ENCODE data around the gene BORCS6.
A peak's percentile ranks its signal among the peaks of the same experiment; 100 is the strongest.
"Not testable (repeated sequence)": the region's sequence is repeated elsewhere in the genome, so short reads cannot be mapped to it uniquely, and the experiment has no call there.

BORCS6 gene

DNA sequence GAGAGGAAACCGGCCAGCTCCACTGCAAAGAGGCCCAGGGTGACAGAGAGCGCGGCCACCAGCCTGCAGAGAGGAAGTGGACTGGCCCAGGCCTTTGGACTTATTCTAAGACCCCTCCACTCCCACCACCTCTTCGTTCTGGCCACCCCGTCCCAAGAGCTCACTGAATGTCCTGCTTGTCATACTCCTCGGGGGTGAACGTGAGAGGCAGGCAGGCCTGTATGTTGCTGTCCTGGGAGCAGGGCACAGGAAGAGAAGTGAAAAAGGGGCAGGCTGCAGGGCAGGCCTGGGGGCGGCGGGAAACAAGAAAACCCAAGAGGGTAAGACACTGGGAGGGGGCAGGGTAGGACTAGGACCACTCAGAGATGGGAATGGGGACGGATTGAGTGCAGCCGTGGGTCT lies 14.2 kb downstream of the BORCS6 start:
- Mint-ChIP-seq H3K36me3 (ENCODE audit: low read depth) (no peaks in the 10 kb centered on the region), H3K9me3 (no peaks in the 10 kb centered on the region), H3K27ac (peak overlapping the region; percentile 89 to 97 (median 96)), H3K27me3 (ENCODE audit: low read depth) (no peaks in the 10 kb centered on the region), H3K4me3 (peak overlapping the region; percentile 86 to 95 (median 93)), H3K4me1 (peaks cover 38% of the 10 kb centered on the region)
- TF ChIP-seq, protein P1, sequence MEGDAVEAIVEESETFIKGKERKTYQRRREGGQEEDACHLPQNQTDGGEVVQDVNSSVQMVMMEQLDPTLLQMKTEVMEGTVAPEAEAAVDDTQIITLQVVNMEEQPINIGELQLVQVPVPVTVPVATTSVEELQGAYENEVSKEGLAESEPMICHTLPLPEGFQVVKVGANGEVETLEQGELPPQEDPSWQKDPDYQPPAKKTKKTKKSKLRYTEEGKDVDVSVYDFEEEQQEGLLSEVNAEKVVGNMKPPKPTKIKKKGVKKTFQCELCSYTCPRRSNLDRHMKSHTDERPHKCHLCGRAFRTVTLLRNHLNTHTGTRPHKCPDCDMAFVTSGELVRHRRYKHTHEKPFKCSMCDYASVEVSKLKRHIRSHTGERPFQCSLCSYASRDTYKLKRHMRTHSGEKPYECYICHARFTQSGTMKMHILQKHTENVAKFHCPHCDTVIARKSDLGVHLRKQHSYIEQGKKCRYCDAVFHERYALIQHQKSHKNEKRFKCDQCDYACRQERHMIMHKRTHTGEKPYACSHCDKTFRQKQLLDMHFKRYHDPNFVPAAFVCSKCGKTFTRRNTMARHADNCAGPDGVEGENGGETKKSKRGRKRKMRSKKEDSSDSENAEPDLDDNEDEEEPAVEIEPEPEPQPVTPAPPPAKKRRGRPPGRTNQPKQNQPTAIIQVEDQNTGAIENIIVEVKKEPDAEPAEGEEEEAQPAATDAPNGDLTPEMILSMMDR (IDR thresholded peaks at IDR 0.05; ENCODE audit: unreplicated experiment in 3 of 3): no peak

- Mint-ChIP-seq H3K9me3 (no peaks in the 10 kb centered on the region), H3K27ac (peak overlapping the region; percentile 100), H3K27me3 (ENCODE audit: low read depth) (no peaks in the 10 kb centered on the region), H3K4me1 (peaks cover 38% of the 10 kb centered on the region), H3K36me3 (ENCODE audit: low read depth) (no peaks in the 10 kb centered on the region), H3K4me3 (peak overlapping the region; percentile 85 to 86 (median 86))
- TF ChIP-seq, protein P1 (IDR thresholded peaks at IDR 0.05; ENCODE audit: unreplicated experiment in 3 of 3): no peak
These were observed 16.1 kb downstream of the BORCS6 start for GRCh38 chr17:8173871-8174322.

- Mint-ChIP-seq H3K36me3 (ENCODE audit: low read depth) (no peaks in the 10 kb centered on the region), H3K4me3 (peak overlapping the region; percentile 85 to 86 (median 86)), H3K27me3 (ENCODE audit: low read depth) (no peaks in the 10 kb centered on the region), H3K27ac (peak overlapping the region; percentile 100), H3K4me1 (peaks cover 38% of the 10 kb centered on the region), H3K9me3 (no peaks in the 10 kb centered on the region)
- TF ChIP-seq, protein P1 (IDR thresholded peaks at IDR 0.05; ENCODE audit: unreplicated experiment in 3 of 3): no peak
These were observed 16.7 kb downstream of the BORCS6 start for GRCh38 chr17:8173056-8173870.

DNA sequence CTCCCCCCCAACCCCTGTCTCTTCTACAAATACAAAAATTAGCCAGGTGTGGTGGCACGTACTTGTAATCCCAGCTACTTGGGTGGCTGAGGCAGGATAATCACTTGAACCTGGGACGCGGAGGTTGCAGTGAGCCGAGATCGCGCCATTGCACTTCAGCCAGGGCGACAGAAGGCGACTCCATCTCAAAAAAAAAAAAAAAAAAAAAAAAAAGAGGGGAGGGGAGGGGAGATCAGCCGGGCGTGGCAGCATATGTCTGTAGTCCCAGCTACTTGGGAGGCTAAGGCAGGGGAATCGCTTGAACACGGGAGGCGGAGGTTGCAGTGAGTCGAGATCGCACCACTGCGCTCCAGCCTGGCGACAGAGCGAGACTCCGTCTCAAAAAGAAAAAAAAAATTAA lies 19.8 kb downstream of the BORCS6 start:
- H3K27ac Mint-ChIP-seq; H3K27me3 Mint-ChIP-seq (ENCODE audit: low read depth); H3K4me3 Mint-ChIP-seq; H3K36me3 Mint-ChIP-seq (ENCODE audit: low read depth); H3K9me3 Mint-ChIP-seq: not testable (repeated sequence)
- H3K4me1 Mint-ChIP-seq: peaks cover 19% of the 10 kb centered on the region

DNA sequence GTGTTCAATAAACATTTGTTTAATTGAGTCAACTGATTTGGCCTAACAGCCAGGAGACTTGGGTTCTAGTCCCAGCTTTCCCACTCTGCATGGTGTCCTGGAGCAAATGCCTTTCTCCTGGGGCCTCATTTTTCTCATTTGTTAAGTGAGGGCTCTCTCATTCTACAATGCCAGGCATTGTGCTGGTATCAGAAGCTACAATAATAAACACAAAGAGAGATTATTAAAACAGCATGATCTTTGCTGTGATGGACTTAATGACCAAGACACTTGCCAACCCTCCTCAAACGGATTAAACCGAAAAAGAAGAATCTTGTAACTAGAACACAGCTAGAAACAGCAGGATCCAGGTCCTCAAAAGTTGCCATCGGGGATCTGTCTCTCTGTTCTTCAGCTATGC lies 22.5 kb downstream of the BORCS6 start:
- H3K4me1 Mint-ChIP-seq: peaks cover 20% of the 10 kb centered on the region
- TF ChIP-seq, protein P1 (IDR thresholded peaks at IDR 0.05; ENCODE audit: unreplicated experiment in 3 of 3): no peak
- no peak overlapping the region for H3K27ac Mint-ChIP-seq
- no peaks in the 10 kb centered on the region for H3K9me3 Mint-ChIP-seq
- no peaks in the 10 kb centered on the region for H3K27me3 Mint-ChIP-seq (ENCODE audit: low read depth)
- no peaks in the 10 kb centered on the region for H3K36me3 Mint-ChIP-seq (ENCODE audit: low read depth)
- no peak overlapping the region for H3K4me3 Mint-ChIP-seq

DNA sequence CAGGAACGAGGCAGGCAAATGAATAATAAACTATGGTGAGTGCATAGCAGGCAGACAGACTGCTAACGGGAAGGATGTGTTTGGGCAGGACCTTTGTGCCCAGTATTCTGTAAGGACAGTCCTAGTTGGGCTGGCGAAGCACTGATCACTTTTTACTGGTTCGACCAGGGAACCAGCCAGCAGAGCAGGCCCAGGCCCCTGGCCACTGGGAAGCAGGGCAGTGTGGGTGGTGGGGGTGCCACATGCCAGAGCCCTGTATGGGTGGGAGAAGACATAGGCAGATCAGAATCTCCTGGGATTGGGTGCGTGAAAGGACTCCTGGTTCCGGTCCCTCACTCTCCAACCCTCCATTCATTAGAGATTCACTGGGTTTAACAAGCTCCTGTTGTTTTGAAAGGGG lies 23.2 kb downstream of the BORCS6 start:
- no peak overlapping the region for H3K4me3 Mint-ChIP-seq
- H3K36me3 Mint-ChIP-seq (ENCODE audit: low read depth): no peaks in the 10 kb centered on the region
- H3K9me3 Mint-ChIP-seq: no peaks in the 10 kb centered on the region
- TF ChIP-seq, protein P1 (IDR thresholded peaks at IDR 0.05; ENCODE audit: unreplicated experiment in 3 of 3): no peak
- H3K27me3 Mint-ChIP-seq (ENCODE audit: low read depth): no peaks in the 10 kb centered on the region
- H3K27ac Mint-ChIP-seq: peak overlapping the region in 1 of 3 experiments; percentile 12
- peaks cover 21% of the 10 kb centered on the region for H3K4me1 Mint-ChIP-seq

Data from nephron (organoid).